SIG-M5 treated with dmso at 0.1 percent for 504 hours (cell line): ENCODE data around the gene SPAG9.
"Not testable (repeated sequence)": the region's sequence is repeated elsewhere in the genome, so short reads cannot be mapped to it uniquely, and the experiment has no call there.

Source experiments
- DNase-seq: peaks from one replicate; lab custom pipeline; 2025; ENCODE audit not compliant: unreplicated experiment; lab: John Stamatoyannopoulos, UW

SPAG9 gene

DNA sequence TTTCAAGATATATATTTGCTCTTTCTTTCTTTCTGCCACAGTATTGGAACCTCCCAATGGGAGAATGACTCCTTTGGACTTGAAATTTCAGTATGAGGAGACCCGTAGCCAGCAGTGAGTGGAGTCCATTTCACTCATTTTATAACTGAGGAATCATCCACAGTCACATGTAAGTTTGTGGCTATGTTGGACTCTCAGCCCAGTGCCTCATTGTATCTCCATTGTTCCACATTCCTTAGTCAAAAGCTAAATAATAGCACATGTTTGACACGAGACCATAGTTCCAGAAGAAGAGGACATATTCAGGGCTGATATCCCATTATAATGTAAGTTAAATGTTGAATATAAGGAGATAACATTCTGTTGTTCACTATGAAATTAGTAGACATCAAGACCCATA lies 12.7 kb upstream of the SPAG9 start:
- no peak for DNase-seq

DNA sequence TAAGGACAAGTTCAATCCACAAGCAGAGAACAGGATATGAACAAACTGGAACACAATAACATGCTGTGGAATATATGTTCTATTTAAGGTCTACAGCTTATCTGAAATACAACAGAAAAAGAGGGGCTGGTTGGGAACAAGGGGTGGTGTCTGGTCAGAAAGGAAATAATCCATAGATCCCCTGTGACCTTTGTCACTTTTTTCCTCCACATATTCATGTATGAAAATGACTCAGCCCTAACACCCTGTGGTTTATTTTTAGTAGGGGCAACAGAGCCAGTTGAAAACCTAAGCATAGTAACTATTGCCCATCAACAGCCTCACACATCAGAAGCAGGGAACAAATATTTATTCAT lies 12.3 kb upstream of the SPAG9 start:
- no peak for DNase-seq

DNA sequence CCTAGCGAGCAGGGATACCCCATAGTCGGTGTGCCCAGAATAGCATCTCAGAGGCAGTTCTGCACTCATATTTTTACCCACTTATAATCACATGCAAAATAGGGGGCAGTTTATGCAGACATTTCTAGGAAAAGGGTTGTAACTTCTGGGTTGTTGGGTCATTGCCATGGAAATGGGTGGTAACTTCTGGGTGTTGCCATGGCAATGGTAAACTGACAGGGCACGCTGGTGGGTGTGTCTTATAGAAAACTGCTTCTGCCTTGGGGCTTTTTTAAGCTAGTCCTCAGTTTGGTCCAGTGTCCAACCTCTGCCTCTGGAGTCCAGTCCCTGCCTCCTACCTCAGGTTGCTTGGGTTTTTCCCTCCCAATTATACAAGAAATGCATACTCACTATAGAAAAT lies 7.4 kb upstream of the SPAG9 start:
- peak; percentile 16 for DNase-seq

DNA sequence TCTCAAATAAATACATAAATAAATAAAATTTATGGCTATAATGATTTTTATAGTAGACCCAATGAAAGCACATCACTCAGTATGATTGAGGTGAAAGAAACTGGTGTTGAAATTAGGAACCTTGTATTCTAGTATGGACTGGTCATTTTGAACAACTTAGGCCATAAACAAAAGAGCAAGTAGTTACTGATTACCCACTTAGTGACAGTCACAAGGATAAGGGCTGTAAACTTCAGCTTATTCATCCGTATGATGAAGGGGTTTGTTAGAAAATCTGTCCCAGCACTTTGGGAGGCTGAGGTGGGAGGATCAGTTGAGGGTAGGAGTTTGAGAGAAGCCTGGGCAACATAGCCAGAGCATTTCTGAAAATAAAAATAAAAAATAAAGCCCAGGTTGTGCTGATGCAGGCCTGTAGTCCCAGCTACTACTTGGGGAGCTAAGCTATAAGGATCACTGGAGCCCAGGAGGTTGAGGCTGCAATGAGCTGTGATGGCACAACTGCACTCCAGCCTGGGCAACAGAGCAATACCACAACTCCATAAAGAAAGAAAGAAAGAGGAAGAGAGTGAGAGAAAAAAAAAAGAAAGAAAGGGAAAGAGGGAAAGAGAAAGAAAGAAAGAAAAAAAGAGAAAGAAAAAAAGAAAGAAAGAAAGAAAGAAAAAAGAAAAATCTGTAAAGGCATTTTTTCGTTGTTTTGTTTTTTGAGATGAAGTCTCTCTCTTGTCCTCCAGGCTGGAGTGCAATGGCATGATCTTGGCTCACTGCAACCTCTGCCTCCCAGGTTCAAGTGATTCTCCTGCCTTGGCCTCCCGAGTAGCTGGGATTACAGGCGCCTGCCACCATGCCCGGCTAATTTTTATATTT lies 4.2 kb upstream of the SPAG9 start:
- DNase-seq = no peak

DNA sequence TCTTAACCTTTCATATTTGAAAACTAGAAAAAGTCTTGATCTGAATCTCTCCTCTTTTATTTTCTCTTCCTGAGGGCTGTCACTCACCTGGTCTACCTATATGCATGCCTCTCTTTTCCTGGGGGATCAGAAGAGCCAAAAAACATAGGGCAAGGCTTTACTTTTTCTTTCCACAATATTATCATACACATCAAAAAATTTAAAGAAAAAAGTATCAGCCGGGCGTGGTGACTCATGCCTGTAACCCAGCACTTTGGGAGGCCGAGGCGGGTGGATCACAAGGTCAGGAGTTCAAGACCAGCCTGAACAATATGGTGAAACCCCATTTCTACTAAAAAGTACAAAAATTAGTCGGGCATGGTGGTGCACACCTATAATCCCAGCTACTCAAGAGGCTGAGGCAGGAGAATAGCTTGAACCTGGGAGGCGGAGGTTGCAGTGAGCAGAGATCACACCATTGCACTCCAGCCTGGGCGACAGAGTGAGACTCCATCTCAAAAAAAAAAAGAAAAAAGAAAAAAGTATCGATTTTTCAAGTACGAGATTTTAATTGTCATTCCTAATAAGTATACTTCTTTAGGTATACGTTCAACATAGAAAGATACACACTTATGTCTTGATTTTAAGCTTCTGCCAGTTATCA lies 1.9 kb upstream of the SPAG9 start:
- not testable (repeated sequence) for DNase-seq

DNA sequence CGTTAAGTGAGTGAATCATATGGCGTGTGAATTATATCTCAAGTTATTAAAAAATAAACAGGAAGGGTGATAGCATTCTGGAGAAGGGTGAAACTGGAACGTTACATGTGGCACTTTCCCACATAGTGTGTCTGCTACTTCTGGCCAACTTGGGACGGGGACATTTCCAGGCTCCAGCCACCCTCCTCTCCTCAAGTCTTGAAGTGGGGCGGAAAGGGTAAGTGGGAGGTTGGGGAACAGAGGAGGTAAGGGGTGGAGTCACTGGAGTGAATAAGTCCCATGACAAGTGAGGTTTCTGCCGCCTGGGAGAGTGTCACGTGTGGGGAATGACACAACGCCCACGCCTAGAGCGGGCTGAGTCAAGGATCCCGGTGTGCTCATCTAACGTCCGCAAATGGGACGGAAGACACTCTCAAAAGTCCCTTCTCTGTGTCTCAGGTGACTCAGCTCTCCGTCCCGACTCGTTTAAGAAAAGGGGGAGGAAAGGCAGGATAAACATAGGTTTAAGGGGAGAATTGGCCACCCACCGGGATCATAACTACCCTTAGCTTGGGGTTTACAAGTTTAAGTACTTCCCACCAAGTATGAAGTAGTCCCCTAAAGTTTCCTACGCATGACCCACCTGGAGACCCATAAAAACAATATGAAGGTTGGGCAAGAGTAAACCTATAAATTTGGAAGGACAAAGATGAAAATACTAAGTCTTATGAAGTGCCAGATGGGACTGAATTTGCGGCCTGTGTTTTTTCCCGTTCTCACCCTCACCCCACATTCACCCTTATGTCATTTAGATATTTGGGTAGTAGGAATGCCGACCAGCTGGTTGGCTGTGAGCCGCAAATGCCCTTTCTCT lies 1.2 kb upstream of the SPAG9 start:
- peak; percentile 98 for DNase-seq

DNA sequence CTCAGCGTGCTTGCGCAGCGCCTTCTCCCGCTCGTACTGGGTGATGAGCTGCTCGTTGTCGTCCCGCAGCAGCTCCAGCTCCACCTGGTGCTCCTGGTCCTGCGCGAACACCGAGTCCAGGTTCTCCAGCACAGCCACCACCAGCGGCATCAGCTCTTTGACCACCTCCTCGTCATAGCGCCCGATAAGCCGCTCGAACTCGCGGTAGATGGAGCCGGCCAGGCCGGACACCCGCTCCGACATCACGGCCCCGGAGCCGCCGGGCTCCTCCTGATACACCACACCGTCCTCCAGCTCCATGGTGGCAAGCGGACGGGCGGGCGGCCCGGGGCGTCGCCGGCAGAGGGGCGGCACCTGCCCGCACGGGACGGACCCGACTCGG lies 320 bp downstream of the SPAG9 start:
- DNase-seq = no peak

DNA sequence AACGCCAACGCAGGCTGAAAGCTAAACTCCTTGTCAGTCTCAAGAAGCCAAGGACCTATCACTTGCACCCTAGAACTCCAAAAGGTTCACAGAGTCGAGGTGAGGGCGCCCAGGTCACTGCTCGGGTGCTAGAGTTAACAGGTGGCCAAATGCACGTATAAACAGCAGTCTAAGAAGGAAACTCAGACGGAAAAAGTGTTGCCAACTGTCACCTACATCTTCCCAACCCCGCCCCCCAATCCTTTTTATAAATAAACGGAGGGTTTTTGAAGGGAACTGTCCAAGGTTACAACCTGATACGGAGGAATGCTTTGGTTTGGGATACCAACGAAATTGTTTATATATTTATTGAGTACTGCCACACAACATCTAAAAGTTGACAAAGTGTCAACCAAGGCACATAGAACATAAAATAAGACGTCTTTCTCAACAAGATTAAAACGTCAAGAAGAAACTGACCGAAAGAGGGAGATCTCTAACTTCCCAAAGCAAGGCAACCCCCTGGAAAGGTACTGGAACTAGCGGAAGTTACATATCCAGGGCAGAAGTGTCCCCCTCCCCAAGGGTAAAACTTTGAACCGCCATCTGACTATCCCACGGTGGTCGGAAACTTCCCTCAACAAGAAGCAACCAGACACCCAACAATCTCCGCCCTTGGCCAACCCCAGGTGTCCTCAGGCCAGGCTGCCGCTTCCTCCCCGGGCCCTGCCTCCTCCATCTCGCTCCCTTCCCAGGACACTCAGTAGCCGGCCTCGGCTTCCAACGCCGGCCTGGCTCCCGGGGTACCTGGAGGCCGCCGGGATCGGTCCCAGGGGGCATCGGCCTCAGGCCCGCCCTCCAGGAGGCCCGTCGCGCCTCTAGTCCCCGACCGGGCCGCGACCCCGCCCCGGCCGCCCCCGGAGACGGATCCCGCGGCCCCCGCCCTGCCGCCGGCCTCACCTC lies 982 bp downstream of the SPAG9 start:
- peak; percentile 65 for DNase-seq

DNA sequence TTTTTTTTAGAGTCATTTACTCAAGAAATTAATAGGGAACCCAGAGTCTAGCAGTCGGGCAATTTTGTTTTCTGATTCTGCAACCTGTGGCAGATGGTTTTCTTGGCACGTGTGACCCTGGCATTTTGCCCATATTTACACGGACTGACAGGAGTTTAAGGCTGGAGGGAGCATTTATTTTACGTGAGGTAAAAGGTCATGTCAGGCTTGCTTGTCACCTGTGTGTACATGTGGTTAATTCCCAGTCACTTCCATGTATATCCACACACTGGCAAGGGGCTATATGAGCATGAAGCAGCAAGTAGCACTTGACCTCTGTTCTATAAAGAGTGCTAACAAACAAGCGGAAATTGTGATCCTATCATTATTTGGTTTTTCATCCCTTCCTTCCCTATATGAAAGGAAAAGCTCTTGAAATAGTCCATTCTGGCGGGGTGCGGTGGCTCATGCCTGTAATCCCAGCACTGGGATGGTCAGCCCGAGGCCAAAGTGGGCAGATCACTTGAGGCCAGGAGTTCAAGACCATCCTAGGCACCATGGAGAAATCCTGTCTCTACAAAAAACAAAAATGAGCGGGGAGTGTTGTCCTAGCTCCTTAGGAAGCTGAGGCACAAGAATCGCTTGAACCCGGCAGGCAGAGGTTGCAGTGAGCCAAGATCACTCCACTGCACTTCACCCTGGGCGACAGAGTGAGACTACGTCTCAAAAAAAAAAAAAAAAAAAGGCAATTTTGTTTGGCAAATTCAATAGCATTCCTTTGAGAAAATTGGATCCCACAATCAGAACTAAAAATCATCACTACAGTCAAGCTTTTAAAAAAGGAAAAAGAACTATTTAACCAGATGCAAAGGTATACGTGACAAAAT lies 2.1 kb downstream of the SPAG9 start:
- DNase-seq = peak; percentile 18

DNA sequence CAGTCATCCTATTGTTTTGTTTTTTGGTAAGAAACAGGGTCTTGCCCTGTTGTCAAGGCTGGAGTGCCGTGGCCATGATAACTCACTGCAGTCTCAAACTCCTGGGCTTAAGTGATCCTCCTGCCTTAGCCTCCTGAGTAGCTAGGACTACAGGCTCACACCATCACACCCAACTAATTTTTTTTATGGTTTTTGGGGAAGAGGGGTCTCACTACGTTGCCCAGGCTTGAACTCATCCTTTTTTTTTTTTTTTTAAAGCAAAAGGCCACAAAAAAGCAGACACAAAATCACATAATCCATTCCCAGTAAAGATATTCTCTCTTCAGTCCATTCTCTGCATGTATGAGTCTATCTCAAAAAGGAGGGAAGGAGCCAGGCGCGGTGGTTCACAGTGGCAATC lies 5.5 kb downstream of the SPAG9 start:
- no peak for DNase-seq

DNA sequence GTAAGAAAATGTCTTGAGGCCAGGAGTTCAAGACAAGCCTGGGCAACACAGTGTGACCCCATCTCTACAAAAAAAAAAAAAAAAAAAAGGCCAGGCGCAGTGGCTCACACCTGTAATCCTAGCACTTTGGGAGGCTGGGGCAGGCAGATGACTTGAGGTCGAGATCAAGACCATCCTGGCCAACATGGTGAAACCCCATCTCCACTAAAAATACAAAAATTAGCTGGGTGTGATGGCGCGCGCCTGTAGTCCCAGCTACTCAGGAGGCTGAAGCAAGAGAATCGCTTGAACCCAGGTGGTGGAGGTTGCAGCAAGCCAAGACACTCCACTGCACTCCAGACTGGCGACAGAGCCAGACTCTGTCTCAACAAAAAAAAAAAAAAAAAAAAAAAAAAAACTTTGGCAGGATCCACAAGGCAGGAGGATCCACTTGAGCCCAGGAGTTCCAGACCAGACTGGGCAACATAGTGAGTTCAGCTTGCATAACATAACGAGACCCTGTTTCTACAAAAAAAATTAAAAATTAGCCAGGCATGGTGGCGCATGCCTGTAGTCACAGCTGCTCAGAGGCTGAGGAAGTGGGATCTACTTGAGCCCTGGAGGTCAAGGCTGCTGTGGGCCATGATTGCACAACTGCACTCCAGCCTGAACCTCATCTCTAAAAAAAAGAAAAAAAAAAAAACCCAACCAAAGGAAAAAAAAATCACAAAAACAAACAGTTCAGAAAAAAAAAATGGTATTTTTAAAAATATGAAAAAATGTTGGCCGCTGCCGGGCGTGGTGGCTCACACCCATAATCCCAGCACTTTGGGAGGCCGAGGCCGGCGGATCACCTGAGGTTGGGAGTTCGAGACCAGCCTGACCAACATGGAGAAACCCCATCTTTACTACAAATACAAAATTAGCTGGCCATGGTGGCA lies 8.1 kb downstream of the SPAG9 start:
- peak; percentile 84 for DNase-seq

DNA sequence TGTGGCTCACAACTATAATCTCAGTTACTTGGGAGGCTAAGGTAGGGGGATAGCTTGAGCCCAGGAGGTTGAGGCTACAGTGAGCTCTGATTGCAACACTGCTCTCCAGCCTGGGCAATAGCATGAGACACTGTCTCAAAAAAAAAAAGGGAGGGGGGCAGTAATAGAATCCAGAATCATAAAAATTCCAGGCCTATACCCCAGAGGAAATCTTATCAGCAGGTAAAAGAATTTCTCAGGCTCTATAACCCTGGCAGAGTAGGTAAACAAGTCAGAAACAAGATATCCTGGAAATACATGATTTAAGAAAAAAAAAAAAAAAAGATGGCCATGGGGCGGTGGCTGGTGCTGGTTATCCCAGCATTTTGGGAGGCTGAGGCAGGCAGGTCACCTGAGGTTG lies 12.9 kb downstream of the SPAG9 start:
- no peak for DNase-seq

DNA sequence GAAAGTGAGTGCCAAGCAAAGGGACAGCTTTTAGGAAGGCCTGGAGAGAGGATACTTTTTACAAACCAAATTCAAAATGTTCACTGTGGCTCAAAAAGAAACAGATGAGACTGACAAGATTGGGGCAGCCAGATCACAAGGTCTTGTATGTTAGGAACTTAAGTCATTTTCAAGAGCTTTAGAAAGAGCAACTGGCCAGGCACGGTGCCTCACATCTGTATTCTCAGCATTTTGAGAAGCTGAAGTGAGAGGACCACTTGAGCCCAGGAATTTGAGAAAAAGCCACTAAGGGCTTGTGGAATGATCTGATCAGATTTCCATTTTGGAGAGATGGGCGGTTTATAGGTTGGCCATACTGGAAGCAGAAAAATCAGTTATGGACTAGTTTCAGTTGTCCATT lies 17.2 kb downstream of the SPAG9 start:
- no peak for DNase-seq

DNA sequence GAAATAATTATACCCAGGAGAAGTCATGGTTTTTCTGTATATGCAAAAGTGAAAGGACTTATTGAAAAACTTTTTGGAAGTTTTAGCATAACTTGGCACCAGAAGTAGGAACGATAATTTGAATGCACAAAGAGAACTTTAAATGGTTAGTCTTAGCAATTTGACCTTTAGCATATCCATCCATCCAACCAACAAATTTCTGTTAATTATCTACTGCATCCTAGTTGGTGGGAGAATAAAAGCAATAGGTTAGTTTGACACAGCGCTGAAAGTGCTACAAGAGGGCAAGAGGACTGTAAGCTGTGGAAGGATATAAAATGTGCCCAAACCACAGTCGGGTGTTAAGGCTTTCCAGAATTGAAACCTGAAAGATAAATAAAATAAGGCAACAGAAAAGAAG lies 17.6 kb downstream of the SPAG9 start:
- no peak for DNase-seq

DNA sequence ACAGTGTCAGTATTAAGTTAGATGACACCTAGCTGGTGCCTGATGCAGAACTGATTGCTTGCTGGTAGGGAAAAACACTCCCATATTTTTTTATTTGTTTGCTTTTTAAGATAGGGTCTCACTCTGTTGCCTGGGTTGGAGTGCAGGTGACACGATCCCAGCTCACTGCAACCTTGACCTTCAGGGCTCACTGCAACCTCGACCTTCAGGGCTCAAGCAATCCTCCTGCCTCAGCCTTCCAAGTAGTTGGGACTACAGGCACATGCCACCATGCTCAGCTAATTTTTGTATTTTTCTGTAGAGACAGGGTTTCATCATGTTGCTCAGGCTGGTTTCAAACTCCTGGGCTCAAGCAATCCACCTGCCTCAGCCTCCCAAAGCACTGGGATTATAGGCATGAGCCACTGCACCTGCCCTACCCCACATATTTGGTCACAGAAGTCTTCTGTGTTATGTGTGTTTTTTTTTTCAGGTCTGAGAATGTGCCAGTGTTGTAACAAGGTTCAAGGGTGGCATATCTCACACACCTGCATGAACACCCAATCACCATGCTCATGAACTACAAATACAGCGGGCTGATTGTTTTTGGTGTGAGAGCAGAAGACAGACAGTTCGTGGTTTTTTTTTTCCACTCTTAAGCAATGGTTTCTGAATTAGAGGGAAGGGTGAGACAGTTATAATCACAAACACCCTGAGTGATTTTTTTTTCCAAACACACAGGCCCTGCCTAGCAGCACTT lies 22.8 kb downstream of the SPAG9 start:
- DNase-seq = no peak

DNA sequence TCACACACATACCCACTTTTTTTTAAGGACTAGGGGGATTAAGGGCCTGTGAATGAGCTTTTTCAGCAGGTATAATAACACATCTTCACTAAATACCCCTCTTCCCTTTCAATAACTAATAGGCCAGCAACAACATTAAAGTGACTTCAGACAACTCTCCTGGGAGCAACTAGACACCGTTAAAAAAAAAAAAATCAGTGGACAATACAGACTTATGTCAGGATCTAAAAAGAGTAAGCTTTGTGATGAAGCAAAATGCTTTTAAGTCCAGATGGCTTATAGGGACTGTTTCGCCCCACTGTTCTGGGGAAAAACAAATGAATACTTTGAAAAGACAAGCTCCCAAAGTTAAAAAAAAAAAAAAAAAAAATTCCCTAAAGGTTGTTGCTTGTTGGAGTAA lies 29.0 kb downstream of the SPAG9 start:
- DNase-seq = no peak

DNA sequence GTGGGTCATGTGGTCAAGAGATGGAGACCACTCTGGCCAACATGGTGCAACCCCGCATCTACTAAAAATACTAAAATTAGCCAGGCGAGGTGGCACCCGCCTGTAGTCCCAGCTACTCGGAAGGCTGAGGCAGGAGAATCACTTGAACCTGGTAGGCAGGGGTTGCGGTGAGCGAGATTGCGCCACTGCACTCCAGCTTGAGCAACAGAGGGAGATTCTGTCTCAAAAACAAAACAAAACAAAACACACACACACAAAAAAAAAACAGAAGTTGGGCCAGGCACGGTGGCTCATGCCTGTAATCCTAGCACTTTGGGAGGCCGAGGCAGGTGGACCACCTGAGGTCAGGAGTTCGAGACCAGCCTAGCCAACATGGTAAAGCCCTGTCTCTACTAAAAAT lies 31.8 kb downstream of the SPAG9 start:
- peak; percentile 49 for DNase-seq

DNA sequence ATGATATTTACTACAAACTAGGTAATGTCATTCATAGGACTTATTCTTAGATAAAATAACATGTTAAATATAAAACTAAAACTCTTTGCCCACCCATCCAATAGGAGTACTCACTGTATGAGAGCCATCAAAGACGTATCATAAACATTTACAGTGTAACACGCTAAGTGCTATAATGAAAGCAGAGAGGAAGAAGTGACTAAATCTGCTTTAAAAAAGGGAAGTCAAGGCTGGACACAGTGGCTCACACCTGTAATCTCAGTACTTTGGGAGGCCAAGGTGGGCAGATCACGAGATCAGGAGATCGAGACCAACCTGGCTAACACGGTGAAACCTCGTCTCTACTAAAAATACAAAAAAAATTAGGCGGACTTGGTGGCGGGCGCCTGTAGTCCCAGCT lies 32.4 kb downstream of the SPAG9 start:
- DNase-seq = no peak
